ENCODE data around the gene DISC1.

The DISC1 gene

GRCh38 chr1:231604276-231604621 is 22.3 kb upstream of the DISC1 start:
- DNase-seq (ENCODE audit: low read depth), result no peak
- H3K4me3 ChIP-seq (ENCODE audit: low read depth, low read length), result no peak overlapping the region
- no peak for TF ChIP-seq CTCF (IDR thresholded peaks at IDR 0.05; ENCODE audit: control insufficient read depth, extremely low read depth, insufficient read depth)

GRCh38 chr1:231605149-231606100 is 21.2 kb upstream of the DISC1 start:
- DNase-seq (ENCODE audit: low read depth), result no peak
- H3K4me3 ChIP-seq (ENCODE audit: low read depth, low read length), result no peak overlapping the region
- TF ChIP-seq CTCF (IDR thresholded peaks at IDR 0.05; ENCODE audit: control insufficient read depth, extremely low read depth, insufficient read depth), result no peak

- H3K4me3 ChIP-seq (ENCODE audit: low read depth, low read length), result no peak overlapping the region
- TF ChIP-seq CTCF (IDR thresholded peaks at IDR 0.05; ENCODE audit: control insufficient read depth, extremely low read depth, insufficient read depth), result no peak
- DNase-seq (ENCODE audit: low read depth), result no peak
These were observed 19.9 kb upstream of the DISC1 start for GRCh38 chr1:231606712-231607111.

- no peak overlapping the region for H3K4me3 ChIP-seq (ENCODE audit: low read depth, low read length)
- no peak for TF ChIP-seq CTCF (IDR thresholded peaks at IDR 0.05; ENCODE audit: control insufficient read depth, extremely low read depth, insufficient read depth)
- no peak for DNase-seq (ENCODE audit: low read depth)
These were observed 16.2 kb upstream of the DISC1 start for GRCh38 chr1:231610388-231610787.

GRCh38 chr1:231611111-231611510 is 15.5 kb upstream of the DISC1 start:
- no peak overlapping the region for H3K4me3 ChIP-seq (ENCODE audit: low read depth, low read length)
- no peak for TF ChIP-seq CTCF (IDR thresholded peaks at IDR 0.05; ENCODE audit: control insufficient read depth, extremely low read depth, insufficient read depth)

GRCh38 chr1:231611851-231612250 is 14.7 kb upstream of the DISC1 start:
- DNase-seq (ENCODE audit: low read depth), result no peak
- H3K4me3 ChIP-seq (ENCODE audit: low read depth, low read length), result no peak overlapping the region
- TF ChIP-seq CTCF (IDR thresholded peaks at IDR 0.05; ENCODE audit: control insufficient read depth, extremely low read depth, insufficient read depth), result no peak

More at GRCh38 chr1:231611111-231611510, 15.5 kb upstream of the DISC1 start:
- DNase-seq (ENCODE audit: low read depth), result no peak
